Measurements from ENCODE around the gene PLOD1. TPM values are rescaled to one million over a fixed set of nuclear protein-coding genes. Genes with fewer than 3 reads are reported as not detected.

PLOD1 gene
- total and polyA plus RNA-seq, 2 of the 13 experiments (the other 11 are each of a cell fraction or from before 2014, with no cell fraction given), result 70.1 to 318 TPM

DNA sequence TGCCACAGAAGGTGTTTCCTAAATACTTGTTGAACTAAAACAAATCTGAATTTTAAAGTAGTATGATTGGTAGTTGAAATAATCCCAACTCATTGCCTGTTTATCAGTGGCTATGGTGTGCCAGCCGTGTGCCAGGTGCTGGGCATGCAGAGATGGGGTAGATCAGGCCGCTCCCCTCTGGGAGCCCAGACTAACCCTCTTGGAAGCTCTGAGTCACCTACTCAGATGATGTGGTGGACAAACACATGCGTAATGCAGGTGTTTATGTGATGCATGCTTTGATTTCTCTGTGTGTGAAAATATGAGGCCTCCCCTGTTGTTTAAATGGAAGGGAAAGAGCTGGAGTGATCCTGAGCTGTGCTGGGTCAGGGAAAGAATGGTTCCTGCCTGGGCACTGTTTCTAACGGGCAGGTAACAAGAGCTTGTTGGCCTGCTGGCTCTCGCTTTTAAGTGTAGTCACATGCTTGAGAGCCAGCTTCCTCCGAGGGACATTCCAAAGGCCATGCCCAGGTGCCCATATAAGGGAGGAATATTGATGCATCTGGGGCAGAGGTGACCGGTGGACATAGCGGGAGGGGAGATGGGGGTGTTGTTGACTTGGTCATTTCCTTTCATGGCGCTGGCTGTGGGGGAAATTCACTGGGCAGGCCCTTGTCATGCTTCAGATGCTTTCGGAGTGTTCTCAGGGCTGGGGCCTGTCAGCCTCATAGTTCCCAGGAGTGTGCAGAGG lies 56.0 kb downstream of the PLOD1 start (continued):
- TF ChIP-seq SALL1 (CRISPR knock-in tag; IDR thresholded peaks at IDR 0.05), result peak; percentile 82
- TF ChIP-seq MXI1 (IDR thresholded peaks at IDR 0.05; ENCODE audit: borderline replicate concordance, low read depth, low read length), result no peak
- no peak for TF ChIP-seq HNRNPH1 (optimal IDR thresholded peaks at IDR 0.05; ENCODE audit: low read depth, low read length)
- peak; percentile 88; the same call in 1 of the 2 replicates for TF ChIP-seq HIC2 (CRISPR knock-in tag; IDR thresholded peaks at IDR 0.05; ENCODE audit: low read depth)
- TF ChIP-seq ZNF441 (CRISPR knock-in tag; IDR thresholded peaks at IDR 0.05; ENCODE audit: borderline replicate concordance), result no peak
- peak; percentile 17; the same call in 1 of the 2 replicates for TF ChIP-seq GABPB1 (CRISPR knock-in tag; IDR thresholded peaks at IDR 0.05)
- TF ChIP-seq FOXK1 (CRISPR knock-in tag; IDR thresholded peaks at IDR 0.05; ENCODE audit: borderline replicate concordance, low read depth), result 0 out of 2 replicates have a peak, but pooled peaks have one; percentile 30
- TF ChIP-seq ETV5 (CRISPR knock-in tag; IDR thresholded peaks at IDR 0.05; ENCODE audit: borderline replicate concordance), result peak; percentile 26; the same call in 1 of the 2 replicates
- no peak for TF ChIP-seq JUN (CRISPR knock-in tag; IDR thresholded peaks at IDR 0.05)
- 0 out of 2 replicates have a peak, but pooled peaks have one; percentile 34 for TF ChIP-seq MIER3 (CRISPR knock-in tag; IDR thresholded peaks at IDR 0.05; ENCODE audit: borderline replicate concordance)
- TF ChIP-seq ZGPAT (CRISPR knock-in tag; IDR thresholded peaks at IDR 0.05), result peak; percentile 55
- TF ChIP-seq FOXP1 (IDR thresholded peaks at IDR 0.05), result no peak
- TF ChIP-seq FOXP1 (CRISPR knock-in tag; IDR thresholded peaks at IDR 0.05), result peak; percentile 26; the same call in 1 of the 2 replicates
- TF ChIP-seq, protein P1, sequence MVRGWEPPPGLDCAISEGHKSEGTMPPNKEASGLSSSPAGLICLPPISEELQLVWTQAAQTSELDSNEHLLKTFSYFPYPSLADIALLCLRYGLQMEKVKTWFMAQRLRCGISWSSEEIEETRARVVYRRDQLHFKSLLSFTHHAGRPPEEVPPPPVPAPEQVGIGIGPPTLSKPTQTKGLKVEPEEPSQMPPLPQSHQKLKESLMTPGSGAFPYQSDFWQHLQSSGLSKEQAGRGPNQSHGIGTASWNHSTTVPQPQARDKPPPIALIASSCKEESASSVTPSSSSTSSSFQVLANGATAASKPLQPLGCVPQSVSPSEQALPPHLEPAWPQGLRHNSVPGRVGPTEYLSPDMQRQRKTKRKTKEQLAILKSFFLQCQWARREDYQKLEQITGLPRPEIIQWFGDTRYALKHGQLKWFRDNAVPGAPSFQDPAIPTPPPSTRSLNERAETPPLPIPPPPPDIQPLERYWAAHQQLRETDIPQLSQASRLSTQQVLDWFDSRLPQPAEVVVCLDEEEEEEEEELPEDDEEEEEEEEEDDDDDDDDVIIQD (CRISPR knock-in tag; IDR thresholded peaks at IDR 0.05; ENCODE audit: low read depth), result peak; percentile 63; the same call in 1 of the 2 replicates
- TF ChIP-seq, protein P2, sequence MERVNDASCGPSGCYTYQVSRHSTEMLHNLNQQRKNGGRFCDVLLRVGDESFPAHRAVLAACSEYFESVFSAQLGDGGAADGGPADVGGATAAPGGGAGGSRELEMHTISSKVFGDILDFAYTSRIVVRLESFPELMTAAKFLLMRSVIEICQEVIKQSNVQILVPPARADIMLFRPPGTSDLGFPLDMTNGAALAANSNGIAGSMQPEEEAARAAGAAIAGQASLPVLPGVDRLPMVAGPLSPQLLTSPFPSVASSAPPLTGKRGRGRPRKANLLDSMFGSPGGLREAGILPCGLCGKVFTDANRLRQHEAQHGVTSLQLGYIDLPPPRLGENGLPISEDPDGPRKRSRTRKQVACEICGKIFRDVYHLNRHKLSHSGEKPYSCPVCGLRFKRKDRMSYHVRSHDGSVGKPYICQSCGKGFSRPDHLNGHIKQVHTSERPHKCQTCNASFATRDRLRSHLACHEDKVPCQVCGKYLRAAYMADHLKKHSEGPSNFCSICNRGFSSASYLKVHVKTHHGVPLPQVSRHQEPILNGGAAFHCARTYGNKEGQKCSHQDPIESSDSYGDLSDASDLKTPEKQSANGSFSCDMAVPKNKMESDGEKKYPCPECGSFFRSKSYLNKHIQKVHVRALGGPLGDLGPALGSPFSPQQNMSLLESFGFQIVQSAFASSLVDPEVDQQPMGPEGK (CRISPR knock-in tag; IDR thresholded peaks at IDR 0.05), result peak; percentile 61; the same call in 1 of the 2 replicates
- TF ChIP-seq, protein P3, sequence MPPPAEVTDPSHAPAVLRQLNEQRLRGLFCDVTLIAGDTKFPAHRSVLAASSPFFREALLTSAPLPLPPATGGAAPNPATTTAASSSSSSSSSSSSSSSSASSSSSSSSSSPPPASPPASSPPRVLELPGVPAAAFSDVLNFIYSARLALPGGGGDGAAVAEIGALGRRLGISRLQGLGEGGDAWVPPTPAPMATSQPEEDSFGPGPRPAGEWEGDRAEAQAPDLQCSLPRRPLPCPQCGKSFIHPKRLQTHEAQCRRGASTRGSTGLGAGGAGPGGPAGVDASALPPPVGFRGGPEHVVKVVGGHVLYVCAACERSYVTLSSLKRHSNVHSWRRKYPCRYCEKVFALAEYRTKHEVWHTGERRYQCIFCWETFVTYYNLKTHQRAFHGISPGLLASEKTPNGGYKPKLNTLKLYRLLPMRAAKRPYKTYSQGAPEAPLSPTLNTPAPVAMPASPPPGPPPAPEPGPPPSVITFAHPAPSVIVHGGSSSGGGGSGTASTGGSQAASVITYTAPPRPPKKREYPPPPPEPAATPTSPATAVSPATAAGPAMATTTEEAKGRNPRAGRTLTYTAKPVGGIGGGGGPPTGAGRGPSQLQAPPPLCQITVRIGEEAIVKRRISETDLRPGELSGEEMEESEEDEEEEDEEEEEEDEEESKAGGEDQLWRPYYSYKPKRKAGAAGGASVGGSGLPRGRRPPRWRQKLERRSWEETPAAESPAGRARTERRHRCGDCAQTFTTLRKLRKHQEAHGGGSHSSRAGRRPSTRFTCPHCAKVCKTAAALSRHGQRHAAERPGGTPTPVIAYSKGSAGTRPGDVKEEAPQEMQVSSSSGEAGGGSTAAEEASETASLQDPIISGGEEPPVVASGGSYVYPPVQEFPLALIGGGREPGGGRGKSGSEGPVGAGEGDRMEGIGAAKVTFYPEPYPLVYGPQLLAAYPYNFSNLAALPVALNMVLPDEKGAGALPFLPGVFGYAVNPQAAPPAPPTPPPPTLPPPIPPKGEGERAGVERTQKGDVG (CRISPR knock-in tag; IDR thresholded peaks at IDR 0.05; ENCODE audit: borderline replicate concordance), result peak; percentile 92; the same call in 1 of the 2 replicates
